Fibroblast of lung (primary cell): Measurements from ENCODE around the gene ZNF277.

Source experiments
- CTCF ChIP-seq, 2 donors: IDR thresholded peaks in 1 of 2; conservative IDR thresholded peaks in 1 of 2; 1 replicate in 1 of 2; 2 replicates in 1 of 2; pipeline ENCODE4 v1.5.1; 2011 to 2012; ENCODE audit warnings: low read length in 2 of 2, control low read depth in 1 of 2, inconsistent platforms in 1 of 2, low read depth in 1 of 2, mild to moderate bottlenecking in 1 of 2
- EZH2 ChIP-seq: IDR thresholded peaks from 2 replicates; pipeline ENCODE4 v1.5.1; 2012; ENCODE audit warnings: low read length, control low read depth, mild to moderate bottlenecking; ENCODE audit errors: missing control alignments

DNA sequence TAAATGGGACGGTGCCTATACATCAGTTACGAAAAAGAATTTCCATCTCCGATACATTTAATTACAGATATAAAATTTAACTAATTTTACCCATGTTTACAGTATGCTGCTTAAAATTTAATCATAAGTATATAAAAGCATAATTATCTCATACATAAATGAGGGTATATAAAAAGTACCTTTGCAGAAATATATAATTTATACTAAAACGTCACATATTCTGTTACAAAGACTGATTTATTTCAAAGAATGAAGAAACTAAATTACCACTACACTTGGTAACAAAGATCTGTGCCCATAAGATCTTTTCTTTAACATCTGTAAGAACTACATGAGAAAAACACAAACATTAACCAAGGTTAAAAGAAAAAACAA is 3.1 kb upstream of the ZNF277 start:
- TF ChIP-seq CTCF (conservative IDR thresholded peaks at IDR 0.05 in 1 of 2, IDR thresholded peaks at IDR 0.05 in 1 of 2; ENCODE audit: low read depth in 1 of 2, low read length in 2 of 2) (no peak), EZH2 (no peak)
